GM10248 (cell line): ENCODE measurements around the gene CPNE4.

ENCODE experiments used
- CTCF ChIA-PET: fragments of 300-600 bp; sonication (Branson Sonifier 250); formaldehyde crosslinking; extraction: SDS; loops from one replicate; lab custom pipeline; 2021; ENCODE audit warnings: antibody characterized with exemption; lab: Yijun Ruan, JAX
- POLR2A ChIA-PET: fragments of 350-650 bp; sonication (Branson Sonifier 250); formaldehyde crosslinking; extraction: SDS; loops from one replicate; lab custom pipeline; 2020; ENCODE audit warnings: antibody characterized with exemption; lab: Yijun Ruan, JAX
- DNase-seq: peaks from one replicate; pipeline ENCODE4 v3.0.0; 2012; ENCODE audit errors: extremely low spot score
- TF ChIP-seq, protein P1 (sequence below): IDR thresholded peaks from 2 replicates; pipeline ENCODE4 v1.5.1; 2012; ENCODE audit warnings: mild to moderate bottlenecking, low read depth; ENCODE audit errors: extremely low read depth, missing control alignments, control extremely low read depth

The CPNE4 gene

DNA sequence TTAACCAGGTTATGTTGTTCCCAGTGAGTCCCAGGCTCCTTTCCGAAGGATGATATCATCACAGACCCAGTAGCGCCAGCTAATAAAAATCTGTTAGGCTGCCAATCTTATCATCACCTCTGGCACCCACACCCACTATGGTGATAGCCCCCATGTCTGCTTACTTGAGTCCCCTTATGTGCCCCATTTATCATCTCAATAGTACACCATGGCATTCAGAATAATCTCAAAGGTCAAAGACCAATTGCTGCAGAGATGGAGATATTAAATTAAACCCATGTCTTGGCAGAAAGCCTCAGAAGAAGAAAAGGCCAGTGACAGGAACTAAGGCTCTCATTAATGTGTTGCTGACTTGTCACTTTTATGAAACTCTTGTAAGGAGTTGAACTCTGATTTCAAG is 32.8 kb downstream of the CPNE4 start:
- ChIA-PET CTCF (interaction anchor here (0.9 kb wide), 1 partner anchor 27 kb away, joined by 3 read pairs; no protein-coding TSS in a partner anchor), POLR2A (no interaction called here)
- TF ChIP-seq, protein P1, sequence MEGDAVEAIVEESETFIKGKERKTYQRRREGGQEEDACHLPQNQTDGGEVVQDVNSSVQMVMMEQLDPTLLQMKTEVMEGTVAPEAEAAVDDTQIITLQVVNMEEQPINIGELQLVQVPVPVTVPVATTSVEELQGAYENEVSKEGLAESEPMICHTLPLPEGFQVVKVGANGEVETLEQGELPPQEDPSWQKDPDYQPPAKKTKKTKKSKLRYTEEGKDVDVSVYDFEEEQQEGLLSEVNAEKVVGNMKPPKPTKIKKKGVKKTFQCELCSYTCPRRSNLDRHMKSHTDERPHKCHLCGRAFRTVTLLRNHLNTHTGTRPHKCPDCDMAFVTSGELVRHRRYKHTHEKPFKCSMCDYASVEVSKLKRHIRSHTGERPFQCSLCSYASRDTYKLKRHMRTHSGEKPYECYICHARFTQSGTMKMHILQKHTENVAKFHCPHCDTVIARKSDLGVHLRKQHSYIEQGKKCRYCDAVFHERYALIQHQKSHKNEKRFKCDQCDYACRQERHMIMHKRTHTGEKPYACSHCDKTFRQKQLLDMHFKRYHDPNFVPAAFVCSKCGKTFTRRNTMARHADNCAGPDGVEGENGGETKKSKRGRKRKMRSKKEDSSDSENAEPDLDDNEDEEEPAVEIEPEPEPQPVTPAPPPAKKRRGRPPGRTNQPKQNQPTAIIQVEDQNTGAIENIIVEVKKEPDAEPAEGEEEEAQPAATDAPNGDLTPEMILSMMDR, result no peak
- no peak for DNase-seq

DNA sequence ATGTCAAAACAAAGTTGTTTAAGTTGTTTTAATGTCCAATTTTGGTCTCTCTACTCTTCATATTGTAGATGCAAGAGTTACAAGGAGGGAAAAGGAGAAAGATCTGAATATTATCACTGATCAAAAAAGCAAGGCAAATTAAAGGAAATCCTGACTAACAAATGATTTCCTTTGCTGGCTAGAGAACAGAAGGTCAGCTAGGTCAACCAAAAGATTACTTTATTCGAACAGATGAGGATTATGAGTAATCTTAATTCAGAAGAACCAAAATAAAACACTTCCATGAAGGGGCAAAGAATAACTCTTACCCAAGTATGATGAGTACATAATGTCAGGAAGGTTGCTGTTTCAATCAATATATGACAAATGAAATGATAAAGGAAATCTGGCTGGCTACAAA is 33.8 kb downstream of the CPNE4 start:
- ChIA-PET POLR2A (no interaction called here), CTCF (interaction anchor here (4.7 kb wide), 1 partner anchor 9 kb away, joined by 27 read pairs; no protein-coding TSS in a partner anchor)
- TF ChIP-seq, protein P1, result no peak
- no peak for DNase-seq

DNA sequence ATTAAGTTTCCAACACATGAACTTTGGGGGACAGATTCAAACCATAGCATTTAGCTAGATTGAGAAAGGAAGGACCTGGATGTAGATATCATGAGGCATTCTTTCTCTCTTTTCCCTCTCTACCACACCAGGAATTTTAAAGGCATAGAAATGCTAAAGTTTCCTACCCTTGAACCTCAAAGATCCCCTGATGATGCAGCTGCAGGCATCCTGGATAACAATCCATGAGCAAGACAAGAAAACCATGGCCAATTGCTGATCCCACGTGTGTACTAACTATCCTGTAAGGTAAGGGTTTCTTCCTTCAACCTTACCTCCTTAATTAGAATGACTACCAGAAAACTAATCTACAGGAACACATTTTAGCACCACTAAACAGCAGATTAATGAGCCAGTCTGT is 36.8 kb downstream of the CPNE4 start:
- POLR2A ChIA-PET, result no interaction called here
- CTCF ChIA-PET, result interaction anchor here (2.2 to 4.7 kb wide), 2 partner anchors 9 to 12 kb away, joined by 6 to 27 read pairs; no protein-coding TSS in a partner anchor
- TF ChIP-seq, protein P1, result no peak
- DNase-seq, result no peak

DNA sequence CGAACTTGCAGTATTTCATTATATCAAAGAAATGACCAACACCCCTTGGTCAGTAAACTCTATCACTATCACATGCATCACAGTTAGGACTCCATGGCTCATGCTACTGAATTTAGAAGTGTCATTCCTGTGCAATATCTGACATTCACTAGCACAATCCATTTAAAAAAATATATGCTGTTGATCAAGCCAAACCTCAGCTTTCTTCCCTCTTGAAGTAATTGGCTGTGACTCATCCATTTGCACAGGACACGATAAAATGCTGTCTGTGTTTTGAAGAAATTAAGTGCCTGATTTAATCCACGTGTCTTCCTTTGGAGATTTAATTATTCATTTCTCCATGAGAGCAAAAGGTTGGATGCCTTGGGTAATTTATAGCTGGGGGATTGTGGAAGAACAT is 38.9 kb downstream of the CPNE4 start:
- no peak for DNase-seq
- ChIA-PET CTCF (interaction anchor here (1.0 to 1.3 kb wide), 2 partner anchors 9 to 14 kb away, joined by 3 to 4 read pairs; no protein-coding TSS in a partner anchor), POLR2A (no interaction called here)
- TF ChIP-seq, protein P1, result no peak

DNA sequence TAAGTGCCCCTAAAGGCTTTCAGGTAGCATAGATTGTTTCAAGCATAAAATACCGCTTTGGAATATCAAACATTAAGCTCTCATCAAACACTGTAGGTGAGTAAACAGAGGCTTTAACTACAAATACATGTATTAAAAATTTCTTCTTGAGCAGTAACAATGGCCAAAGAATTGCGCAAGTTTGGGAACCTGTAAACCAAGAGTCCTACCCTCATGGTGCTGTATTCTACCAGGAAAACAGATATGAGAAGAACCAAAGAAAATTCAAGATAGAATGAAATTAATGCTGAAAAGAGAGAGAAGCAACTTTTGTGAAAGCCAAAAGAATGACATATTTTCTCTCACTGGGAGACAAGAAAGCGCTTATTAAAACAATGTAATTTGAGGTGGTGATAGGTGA is 45.5 kb downstream of the CPNE4 start:
- ChIA-PET CTCF (interaction anchor here (1.9 kb wide), 1 partner anchor 21 kb away, joined by 4 read pairs; no protein-coding TSS in a partner anchor), POLR2A (no interaction called here)
- TF ChIP-seq, protein P1, result no peak
- DNase-seq, result no peak

DNA sequence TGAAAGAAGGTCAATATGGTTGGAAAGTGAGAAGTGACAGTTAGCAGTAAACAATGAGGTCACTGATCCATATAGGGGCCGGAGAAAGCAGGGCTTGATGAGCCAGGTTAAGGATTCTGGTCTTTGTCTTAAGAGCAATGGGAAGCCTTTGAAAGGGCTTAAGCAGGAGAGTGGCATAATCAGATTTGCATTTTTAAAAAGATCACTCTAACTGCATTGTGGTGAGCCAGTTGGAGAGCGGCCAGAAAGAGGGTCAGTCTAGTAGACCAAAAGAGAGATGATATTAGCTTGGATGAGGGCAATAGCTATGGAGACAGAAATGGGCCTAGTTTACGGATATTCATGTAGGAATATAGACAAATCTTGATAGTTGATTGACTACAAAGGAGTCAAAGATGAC is 46.6 kb downstream of the CPNE4 start:
- CTCF ChIA-PET, result interaction anchor here (1.9 kb wide), 1 partner anchor 22 kb away, joined by 4 read pairs; no protein-coding TSS in a partner anchor
- TF ChIP-seq, protein P1, result no peak
- POLR2A ChIA-PET, result no interaction called here
- no peak for DNase-seq
